Thyroid gland (tissue), 4 donors: ENCODE data around the gene BRD3. TPM values are rescaled to one million over a fixed set of nuclear protein-coding genes. Genes with fewer than 3 reads are reported as not detected.

Source experiments
- DNase-seq, 2 donors: peaks; one replicate each; pipeline ENCODE4 v3.0.0-alpha.2; 2019
- H3K27ac ChIP-seq, 3 donors: fragments of 200-600 bp; sonication (generic); 1 replicate in 2 of 3; 2 replicates in 1 of 3; pipeline ENCODE4 v1.5.1; 2016 to 2019; ENCODE audit warnings: mild to moderate bottlenecking in 1 of 3, moderate library complexity in 1 of 3
- H3K27me3 ChIP-seq: fragments of 200-600 bp; sonication (generic); one replicate; pipeline ENCODE4 v1.5.1; 2019
- H3K36me3 ChIP-seq, 2 donors: fragments of 200-600 bp; sonication (generic); one replicate each; pipeline ENCODE4 v1.5.1; 2016 to 2019
- H3K4me1 ChIP-seq, 2 donors: fragments of 200-600 bp; sonication (generic); one replicate each; pipeline ENCODE4 v1.5.1; 2017 to 2019
- H3K4me3 ChIP-seq, 3 donors: fragments of 200-600 bp; sonication (generic); replicated peaks in 1 of 3; 1 replicate in 2 of 3; 2 replicates in 1 of 3; pipeline ENCODE4 v1.5.1; 2016; ENCODE audit warnings: mild to moderate bottlenecking in 1 of 3
- H3K9me3 ChIP-seq: fragments of 200-600 bp; sonication (generic); one replicate; pipeline ENCODE4 v1.5.1; 2017
- POLR2A ChIP-seq, 2 donors: fragments of 450-650 bp; IDR thresholded peaks; one replicate each; pipeline ENCODE4 v1.6.1; 2017; ENCODE audit warnings: antibody characterized with exemption in 2 of 2, mild to moderate bottlenecking in 2 of 2, moderate library complexity in 1 of 2
- WGBS, 2 donors: methylation state at CpG; one replicate each; pipeline ENCODE4 v1.1.5; 2017; 5-methylcytosine and 5-hydroxymethylcytosine counted together
- intact Hi-C: fragments of 100-400 bp; cut with DNase I; formaldehyde crosslinking; loops from one replicate; pipeline ENCODE4 v1.15.1; 2023
- total RNA-seq, 4 donors: library from RNA; depleted of rRNA; stranded (reverse); fragments of >200 nt; gene quantifications; one replicate each; pipeline ENCODE4 v1.2.3, GENCODE V29; 2016
- TF ChIP-seq, protein P1 (sequence below), 6 experiments: fragments of 200-600 bp in 3 of 6; fragments of 450-650 bp in 3 of 6; sonication (generic) in 3 of 6; IDR thresholded peaks; one replicate each; pipeline ENCODE4 v1.5.1; 2016 to 2019; ENCODE audit warnings: antibody characterized with exemption in 6 of 6, mild to moderate bottlenecking in 2 of 6, inconsistent platforms in 1 of 6, moderate library complexity in 1 of 6

Gene BRD3
- total RNA-seq, 4 donors from 2014 or later = 21.6 to 42.7 (median 28.7) TPM

GRCh38 chr9:134060546-134060945, 7.3 kb downstream of the BRD3 start:
- intact Hi-C loops = loop anchor here (10.0 kb wide), 1 partner anchor 74 kb away; the partner anchor contains the start of gene WDR5
- Histone ChIP-seq H3K4me3 (no peak overlapping the region), H3K27me3 (no peaks in the 10 kb centered on the region), H3K9me3 (no peaks in the 10 kb centered on the region), H3K27ac (no peak overlapping the region), H3K36me3 (no peaks in the 10 kb centered on the region), H3K4me1 (peaks cover 64 to 75% of the 10 kb centered on the region in 2 donors)
- DNase-seq = no peak
- 86 to 93% methylated on average over 3 to 4 of the region's 4 CpGs for WGBS, 2 donors
- TF ChIP-seq, protein P1, sequence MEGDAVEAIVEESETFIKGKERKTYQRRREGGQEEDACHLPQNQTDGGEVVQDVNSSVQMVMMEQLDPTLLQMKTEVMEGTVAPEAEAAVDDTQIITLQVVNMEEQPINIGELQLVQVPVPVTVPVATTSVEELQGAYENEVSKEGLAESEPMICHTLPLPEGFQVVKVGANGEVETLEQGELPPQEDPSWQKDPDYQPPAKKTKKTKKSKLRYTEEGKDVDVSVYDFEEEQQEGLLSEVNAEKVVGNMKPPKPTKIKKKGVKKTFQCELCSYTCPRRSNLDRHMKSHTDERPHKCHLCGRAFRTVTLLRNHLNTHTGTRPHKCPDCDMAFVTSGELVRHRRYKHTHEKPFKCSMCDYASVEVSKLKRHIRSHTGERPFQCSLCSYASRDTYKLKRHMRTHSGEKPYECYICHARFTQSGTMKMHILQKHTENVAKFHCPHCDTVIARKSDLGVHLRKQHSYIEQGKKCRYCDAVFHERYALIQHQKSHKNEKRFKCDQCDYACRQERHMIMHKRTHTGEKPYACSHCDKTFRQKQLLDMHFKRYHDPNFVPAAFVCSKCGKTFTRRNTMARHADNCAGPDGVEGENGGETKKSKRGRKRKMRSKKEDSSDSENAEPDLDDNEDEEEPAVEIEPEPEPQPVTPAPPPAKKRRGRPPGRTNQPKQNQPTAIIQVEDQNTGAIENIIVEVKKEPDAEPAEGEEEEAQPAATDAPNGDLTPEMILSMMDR (IDR thresholded peaks at IDR 0.05) = no peak
- TF ChIP-seq POLR2A (IDR thresholded peaks at IDR 0.05) = no peak

- WGBS, 2 donors = 83 to 86% methylated on average over 11 to 14 of the region's 17 CpGs
Observed at GRCh38 chr9:134059661-134060395, 8.0 kb downstream of the BRD3 start.

DNA sequence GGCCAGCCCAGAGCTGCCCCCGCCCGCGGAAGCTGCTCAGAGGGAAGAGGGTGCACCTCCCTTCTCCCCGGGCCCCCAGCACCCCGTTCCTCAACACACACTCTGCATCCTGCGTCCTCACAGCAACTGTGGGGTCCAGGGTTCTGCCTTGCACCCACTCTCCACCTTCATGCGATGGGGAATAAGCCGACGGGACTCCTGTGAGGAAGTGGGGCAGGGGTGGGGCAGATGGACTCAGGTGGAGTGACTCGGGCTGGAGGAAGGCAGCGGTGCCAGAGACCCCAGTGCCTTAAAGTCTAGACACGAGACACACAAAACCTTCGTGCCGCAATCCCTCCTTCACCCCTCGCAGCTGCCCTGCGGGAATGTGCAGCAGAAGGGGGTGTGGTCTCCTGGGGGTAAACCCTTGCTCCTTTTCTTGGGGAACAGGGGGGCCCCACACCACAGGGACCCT, 8.6 kb downstream of the BRD3 start:
- intact Hi-C loops = no loop called here
- Histone ChIP-seq H3K9me3 (no peaks in the 10 kb centered on the region), H3K27ac (no peak overlapping the region), H3K27me3 (no peaks in the 10 kb centered on the region), H3K4me3 (no peak overlapping the region), H3K36me3 (no peaks in the 10 kb centered on the region), H3K4me1 (peaks cover 69 to 80% of the 10 kb centered on the region in 2 donors)
- no peak for TF ChIP-seq POLR2A (IDR thresholded peaks at IDR 0.05)
- TF ChIP-seq, protein P1 (IDR thresholded peaks at IDR 0.05) = no peak
- WGBS, 2 donors = 85 to 87% methylated on average over 16 of the region's 16 CpGs
- no peak for DNase-seq

More at GRCh38 chr9:134059661-134060395, 8.0 kb downstream of the BRD3 start:
- no peaks in the 10 kb centered on the region for H3K27me3 ChIP-seq
- H3K4me1 ChIP-seq = peaks cover 64 to 78% of the 10 kb centered on the region in 2 donors
- H3K36me3 ChIP-seq = no peaks in the 10 kb centered on the region
- no peak overlapping the region for H3K27ac ChIP-seq
- no peak overlapping the region for H3K4me3 ChIP-seq
- no peak for DNase-seq
- no peak for TF ChIP-seq POLR2A (IDR thresholded peaks at IDR 0.05)
- TF ChIP-seq, protein P1 (IDR thresholded peaks at IDR 0.05) = no peak
- H3K9me3 ChIP-seq = no peaks in the 10 kb centered on the region
- intact Hi-C loops = loop anchor here (10.0 kb wide), 1 partner anchor 75 kb away; the partner anchor contains the start of gene WDR5

- TF ChIP-seq, protein P1 (IDR thresholded peaks at IDR 0.05) = no peak
- no peak for TF ChIP-seq POLR2A (IDR thresholded peaks at IDR 0.05)
- Histone ChIP-seq H3K36me3 (no peaks in the 10 kb centered on the region), H3K27ac (no peak overlapping the region), H3K4me3 (no peak overlapping the region), H3K4me1 (peaks cover 74 to 85% of the 10 kb centered on the region in 2 donors), H3K9me3 (no peaks in the 10 kb centered on the region), H3K27me3 (no peaks in the 10 kb centered on the region)
- WGBS, 2 donors = 80 to 88% methylated on average over 7 of the region's 7 CpGs
- intact Hi-C loops = no loop called here
- DNase-seq = no peak
Observed at GRCh38 chr9:134058716-134059115, 9.1 kb downstream of the BRD3 start.
